Amygdala (tissue), 56 donors: ENCODE measurements around the gene ST6GALNAC4.
A peak's percentile ranks its signal among the peaks of the same experiment; 100 is the strongest.

Experiments
- DNase-seq, 56 donors: peaks; one replicate each; lab custom pipeline; 2025; lab: John Stamatoyannopoulos, UW

ST6GALNAC4 gene

GRCh38 chr9:127917603-127918002 lies 762 bp upstream of the ST6GALNAC4 start:
- no peak for DNase-seq

GRCh38 chr9:127915801-127916719 lies 781 bp downstream of the ST6GALNAC4 start:
- peak in 1 of 56 donors; percentile 49 for DNase-seq

DNA sequence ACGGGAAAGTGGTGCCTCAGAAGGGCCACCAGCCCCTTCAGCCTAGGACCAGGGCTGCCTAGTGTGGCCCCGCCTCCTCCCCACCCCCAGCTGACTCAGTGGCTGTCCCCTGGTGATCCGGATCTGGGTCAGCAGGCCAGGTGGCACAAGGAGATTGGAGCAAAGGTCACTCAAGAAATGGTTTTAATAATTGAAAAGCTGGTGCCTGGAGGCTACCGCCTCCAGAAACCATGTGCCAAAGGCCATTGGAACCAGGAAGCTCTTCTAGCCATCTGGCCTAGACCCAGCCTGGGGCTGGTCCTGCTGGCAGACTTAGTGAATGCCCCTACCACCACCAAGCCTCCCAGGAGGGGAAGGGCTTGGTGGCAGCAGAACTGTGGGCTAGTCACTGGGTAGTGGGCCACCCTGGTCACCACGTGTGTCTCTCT lies 1.5 kb downstream of the ST6GALNAC4 start:
- no peak for DNase-seq

- DNase-seq, result no peak
These were observed 3.2 kb downstream of the ST6GALNAC4 start for GRCh38 chr9:127913682-127914081.

- DNase-seq, result no peak
These were observed 4.0 kb downstream of the ST6GALNAC4 start for GRCh38 chr9:127912882-127913281.

DNA sequence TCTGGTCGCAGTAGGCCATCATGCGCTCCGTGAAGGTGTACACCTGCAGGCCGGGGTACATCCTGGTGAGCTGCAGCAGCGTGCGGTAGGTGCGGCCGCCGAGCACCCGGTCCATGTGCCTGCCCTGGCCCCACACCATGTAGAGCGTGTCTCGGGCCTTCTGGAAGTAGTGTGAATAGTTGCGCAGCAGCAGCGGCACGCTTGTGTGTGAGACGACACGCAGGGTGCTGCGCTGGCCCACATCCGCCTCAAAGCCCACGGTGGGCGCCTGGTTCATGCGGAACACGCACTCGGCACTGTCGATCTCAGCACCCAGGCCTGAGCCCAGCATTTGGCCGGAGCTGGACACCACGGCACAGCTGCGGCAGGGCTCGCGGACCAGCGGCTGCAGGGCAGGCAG lies 4.5 kb downstream of the ST6GALNAC4 start:
- DNase-seq, result no peak

DNA sequence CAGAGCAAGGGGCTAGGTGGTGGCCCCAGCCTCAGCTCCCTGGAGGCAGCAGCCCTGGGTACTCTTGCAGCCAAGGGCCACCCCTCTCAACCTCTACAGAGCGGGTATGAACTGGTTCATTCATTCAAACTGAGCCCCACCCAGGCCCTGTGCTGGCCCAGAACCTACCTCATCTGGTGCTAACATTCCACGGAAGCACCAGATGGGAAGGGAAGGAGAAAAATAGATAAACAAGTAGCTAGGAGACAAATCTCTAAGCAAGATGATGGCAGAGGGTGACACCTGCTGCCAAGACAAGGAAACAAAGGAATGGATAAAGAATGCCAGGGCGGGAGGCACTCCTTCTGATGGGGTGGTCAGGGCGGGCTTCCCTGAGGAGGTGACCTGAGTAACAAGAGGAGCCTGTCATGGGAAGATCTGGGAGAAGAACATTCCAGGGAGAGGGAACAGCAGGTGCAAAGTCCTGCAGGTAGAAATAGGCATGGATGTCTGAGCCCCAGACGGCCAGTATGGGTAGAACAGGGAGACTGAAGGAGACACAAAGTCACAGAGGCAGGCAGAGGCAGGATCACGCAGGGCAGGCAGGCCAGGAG lies 6.1 kb downstream of the ST6GALNAC4 start:
- no peak for DNase-seq

DNA sequence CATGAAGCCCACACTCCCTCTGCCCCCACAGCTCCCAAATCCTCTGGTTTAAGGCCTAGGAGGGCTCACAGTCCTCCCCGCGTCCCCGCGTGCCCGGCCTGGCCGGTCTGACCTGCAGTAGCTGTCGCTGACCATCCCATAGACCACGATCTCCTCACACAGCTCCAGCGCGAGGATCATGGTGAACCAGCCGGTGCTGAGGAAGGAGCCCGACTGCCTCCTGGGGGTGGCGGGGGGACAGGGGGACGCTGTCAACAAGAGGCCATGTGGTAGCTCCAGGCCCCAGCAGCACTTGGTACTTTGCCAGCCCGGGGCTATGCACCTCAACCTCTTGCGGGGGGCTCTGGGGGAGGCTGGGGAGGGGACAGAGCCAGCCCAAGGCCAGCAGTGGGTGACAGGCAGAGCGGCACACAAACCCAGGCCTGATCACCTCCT lies 7.0 kb downstream of the ST6GALNAC4 start:
- no peak for DNase-seq

- no peak for DNase-seq
These were observed 8.2 kb downstream of the ST6GALNAC4 start for GRCh38 chr9:127908660-127908926.

GRCh38 chr9:127907867-127908659 lies 8.8 kb downstream of the ST6GALNAC4 start:
- no peak for DNase-seq

DNA sequence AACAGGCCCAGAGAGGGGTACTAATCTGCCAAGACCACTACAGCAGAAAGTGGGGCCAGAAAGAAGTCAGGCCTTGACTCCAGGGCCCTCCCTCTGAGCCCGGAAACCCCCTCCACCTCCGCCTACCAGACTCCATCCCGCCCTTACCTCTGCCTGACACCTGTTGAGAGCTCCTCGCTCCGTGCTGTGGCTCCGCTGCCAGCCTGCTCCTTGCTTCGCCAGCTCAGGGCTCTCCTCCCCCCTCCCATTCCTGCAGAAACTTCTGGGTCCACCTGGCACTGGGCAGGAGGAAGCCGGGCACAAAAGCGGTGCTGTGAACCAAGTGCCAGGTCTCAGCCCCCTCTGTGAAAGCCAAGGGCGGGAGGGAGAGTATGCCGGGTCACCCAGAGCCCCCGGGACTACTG lies 11.1 kb downstream of the ST6GALNAC4 start:
- DNase-seq, result peak in 28 of 56 donors; percentile 25 to 77 (median 48)

GRCh38 chr9:127905004-127905728 lies 11.7 kb downstream of the ST6GALNAC4 start:
- DNase-seq, result no peak

DNA sequence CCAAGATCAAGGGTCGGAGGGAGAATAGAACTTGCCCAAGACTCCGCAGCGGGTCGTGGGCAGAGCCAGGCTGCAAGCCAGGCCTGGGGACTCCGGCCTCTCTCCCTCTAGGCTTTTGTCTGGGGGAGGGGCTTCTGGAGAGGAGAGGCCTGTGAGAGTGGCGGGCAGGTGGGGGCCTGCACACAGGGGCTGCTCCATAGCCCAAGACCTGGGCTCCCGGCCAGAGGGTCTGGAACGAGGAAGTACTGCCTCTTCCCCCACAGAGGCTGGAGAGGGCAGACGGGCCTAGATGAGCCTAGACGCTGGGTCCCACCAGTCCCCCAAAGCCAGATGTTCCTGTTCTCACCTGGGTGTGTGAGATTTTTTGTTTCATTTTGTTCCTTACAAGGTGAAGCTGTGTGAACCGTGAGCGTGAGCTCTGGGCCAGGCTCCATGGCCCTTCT lies 12.3 kb downstream of the ST6GALNAC4 start:
- peak in 6 of 56 donors; percentile 22 to 44 (median 34) for DNase-seq

- DNase-seq, result no peak
These were observed 13.0 kb downstream of the ST6GALNAC4 start for GRCh38 chr9:127903557-127904475.

DNA sequence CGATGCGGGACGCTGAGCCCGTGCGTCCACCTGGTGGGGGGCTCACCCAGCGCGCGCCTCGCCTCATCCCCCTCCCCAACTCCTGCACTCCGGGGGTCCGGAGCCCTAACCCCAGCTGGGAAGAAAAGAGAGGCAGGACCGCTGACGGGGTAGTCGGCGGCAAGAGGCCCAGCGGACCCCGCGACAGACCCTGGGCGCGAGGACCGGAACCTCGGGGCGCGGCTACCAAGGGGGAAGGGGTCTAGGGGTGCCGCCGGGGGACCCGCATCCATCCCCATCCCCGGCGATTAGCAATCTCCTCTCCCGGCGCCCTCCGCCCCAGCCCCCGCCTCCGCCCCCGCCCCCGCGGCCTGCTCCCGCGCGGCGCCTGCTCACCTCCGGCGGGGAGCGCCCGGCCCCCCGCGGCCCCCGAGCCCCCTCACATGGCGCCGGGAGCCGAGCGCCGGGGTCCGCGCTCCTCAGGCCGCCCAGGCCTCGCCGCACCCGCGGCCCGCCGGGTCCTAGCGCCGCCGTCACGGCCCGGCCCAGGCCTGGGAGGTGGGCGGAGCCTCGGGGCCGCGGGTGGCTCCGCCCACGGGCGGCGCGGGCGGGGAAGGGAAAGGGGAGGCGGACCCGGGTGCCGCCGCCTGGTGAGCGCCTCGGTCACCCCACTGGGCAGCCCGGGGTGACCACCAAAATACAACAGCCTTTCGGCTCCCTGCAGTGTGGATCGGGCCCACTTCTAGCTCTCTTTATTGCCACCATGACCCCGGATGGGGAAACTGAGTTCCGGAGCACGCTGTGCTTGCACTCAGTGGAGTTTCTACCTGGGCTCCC lies 17.5 kb downstream of the ST6GALNAC4 start, which contains the start of gene ST6GALNAC6:
Gene ST6GALNAC6 (minus strand): TSS at position 476 of the 816 bp plus-strand sequence. CDS start 1,622 bp downstream, outside the sequence.
- peak in 31 of 56 donors; percentile 27 to 77 (median 52) for DNase-seq

DNA sequence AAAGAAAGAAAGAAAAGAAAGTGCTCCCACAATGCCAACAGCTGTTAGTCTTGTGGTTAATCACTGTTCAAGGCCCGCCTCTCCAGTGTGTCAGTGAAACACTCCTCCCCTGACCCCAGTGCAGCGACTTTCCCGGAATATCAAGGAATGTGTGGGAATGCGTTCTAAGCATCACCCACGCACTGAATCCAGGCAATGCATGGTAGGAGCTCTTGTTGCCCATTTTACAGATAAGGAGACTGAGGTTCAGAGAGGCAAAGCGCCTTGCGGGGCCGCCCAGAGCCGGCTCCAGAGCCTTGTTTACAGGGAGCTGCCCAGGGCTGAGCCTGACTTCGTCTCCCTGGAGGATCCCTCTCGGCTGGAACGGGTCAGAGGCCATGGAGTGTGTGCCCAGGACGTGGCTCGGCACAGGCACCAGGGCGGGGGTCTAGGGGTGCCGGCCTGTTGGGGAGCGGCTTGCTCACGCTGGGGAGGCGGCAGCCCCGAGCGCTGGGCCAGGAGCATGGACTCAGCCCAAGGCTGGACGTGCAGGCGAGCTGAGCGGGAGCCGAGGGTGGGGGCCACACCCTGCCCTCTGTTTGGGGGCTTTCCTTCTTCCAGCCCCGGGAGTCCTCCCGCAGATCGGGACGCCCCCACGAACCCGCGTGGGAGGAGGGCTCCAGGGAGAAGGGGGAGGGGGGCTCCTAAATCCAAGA lies 18.3 kb downstream of the ST6GALNAC4 start:
- DNase-seq, result peak in 7 of 56 donors; percentile 26 to 67 (median 42)

DNA sequence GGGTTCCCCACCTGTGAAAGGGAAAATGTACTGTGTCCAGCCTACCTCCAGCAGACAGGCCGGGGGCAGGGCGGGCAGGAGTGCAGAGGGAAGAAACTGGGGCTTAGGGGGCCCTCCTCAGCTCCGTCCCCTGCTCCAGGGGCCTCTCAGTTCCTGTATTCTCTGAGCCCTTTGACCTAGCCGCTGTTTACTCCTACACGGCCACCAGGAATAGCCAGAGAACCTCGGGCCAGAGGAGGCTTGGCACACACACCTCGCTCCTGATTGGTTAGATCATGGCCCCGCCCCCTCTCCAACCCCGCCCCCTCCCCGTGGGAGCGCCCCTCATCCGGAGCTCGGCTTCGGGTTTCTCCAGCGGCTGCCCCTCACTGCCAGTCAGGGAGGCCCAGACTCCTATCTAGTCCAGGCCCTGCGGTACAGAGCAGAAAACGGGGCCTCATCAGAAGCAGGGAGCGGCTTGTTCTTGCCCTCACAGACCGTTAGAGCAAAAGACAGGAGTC lies 19.6 kb downstream of the ST6GALNAC4 start:
- DNase-seq, result peak in 50 of 56 donors; percentile 27 to 89 (median 68)
